ENCODE measurements around the gene RAI14.

DNA sequence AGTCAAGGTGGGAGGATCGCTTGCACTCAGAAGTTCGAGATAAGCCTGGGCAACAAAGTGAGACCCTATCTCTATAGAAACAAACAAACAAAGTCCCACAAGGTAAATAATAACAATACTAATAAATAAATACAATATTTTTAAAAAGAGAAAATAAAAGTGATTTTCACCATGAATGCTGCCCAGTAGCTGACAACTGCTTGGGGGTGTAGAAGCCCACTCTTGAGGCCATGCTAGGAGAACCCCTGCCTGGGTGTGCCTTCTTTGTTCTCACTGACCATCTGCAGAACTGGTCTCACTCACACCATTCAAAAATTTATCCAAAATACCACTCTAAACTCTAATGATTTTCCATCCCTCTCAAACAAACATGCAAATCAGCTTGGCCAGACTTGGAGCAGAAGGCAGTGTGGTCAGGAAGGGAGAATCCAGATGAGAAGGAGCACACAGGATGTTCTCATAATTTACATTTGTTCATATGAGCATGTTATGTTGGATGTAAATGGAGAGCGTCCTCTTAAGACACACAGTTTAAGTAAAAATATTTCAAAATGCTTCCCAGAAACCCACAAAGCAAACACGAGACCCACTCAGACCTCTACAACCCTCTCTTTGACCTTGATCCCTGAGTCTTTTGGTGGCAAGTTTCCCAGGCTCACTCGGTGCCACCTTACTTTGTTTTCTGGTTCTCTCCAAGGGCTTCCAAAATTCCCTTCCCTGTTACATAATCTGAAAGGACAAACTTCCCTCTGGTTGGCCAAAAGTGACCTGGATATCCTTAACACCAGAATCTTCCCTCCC lies 7.9 kb upstream of the RAI14 start:
- TF ChIP-seq, protein P1, sequence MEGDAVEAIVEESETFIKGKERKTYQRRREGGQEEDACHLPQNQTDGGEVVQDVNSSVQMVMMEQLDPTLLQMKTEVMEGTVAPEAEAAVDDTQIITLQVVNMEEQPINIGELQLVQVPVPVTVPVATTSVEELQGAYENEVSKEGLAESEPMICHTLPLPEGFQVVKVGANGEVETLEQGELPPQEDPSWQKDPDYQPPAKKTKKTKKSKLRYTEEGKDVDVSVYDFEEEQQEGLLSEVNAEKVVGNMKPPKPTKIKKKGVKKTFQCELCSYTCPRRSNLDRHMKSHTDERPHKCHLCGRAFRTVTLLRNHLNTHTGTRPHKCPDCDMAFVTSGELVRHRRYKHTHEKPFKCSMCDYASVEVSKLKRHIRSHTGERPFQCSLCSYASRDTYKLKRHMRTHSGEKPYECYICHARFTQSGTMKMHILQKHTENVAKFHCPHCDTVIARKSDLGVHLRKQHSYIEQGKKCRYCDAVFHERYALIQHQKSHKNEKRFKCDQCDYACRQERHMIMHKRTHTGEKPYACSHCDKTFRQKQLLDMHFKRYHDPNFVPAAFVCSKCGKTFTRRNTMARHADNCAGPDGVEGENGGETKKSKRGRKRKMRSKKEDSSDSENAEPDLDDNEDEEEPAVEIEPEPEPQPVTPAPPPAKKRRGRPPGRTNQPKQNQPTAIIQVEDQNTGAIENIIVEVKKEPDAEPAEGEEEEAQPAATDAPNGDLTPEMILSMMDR (IDR thresholded peaks at IDR 0.05) = no peak
- no peak for TF ChIP-seq POLR2A (IDR thresholded peaks at IDR 0.05)
